Spleen (tissue), 11 donors: ENCODE results near the gene RAD23A. TPM values are rescaled to one million over a fixed set of nuclear protein-coding genes. Genes with fewer than 3 reads are reported as not detected.
"Not testable (repeated sequence)": the region's sequence is repeated elsewhere in the genome, so short reads cannot be mapped to it uniquely, and the experiment has no call there.

Experiments
- DNase-seq: peaks from one replicate; pipeline ENCODE4 v3.0.0-alpha.2; 2020
- H3K27ac ChIP-seq, 8 donors: fragments of 200-600 bp; sonication (generic) in 7 of 8; 1 replicate in 4 of 8; 2 replicates in 4 of 8; pipeline versions ENCODE4 v1.5.0 to v1.8.0; 2016 to 2021; ENCODE audit warnings: inconsistent platforms in 4 of 8, mild to moderate bottlenecking in 4 of 8, moderate library complexity in 1 of 8
- H3K27me3 ChIP-seq, 7 donors: fragments of 200-600 bp; sonication (generic) in 6 of 7; replicated peaks in 1 of 7; 1 replicate in 4 of 7; 2 replicates in 3 of 7; pipeline versions ENCODE4 v1.5.0 to v1.8.0; 2016 to 2021; ENCODE audit warnings: inconsistent platforms in 3 of 7, mild to moderate bottlenecking in 1 of 7
- H3K36me3 ChIP-seq, 6 donors: fragments of 200-600 bp; sonication (generic) in 5 of 6; 1 replicate in 4 of 6; 2 replicates in 2 of 6; pipeline versions ENCODE4 v1.5.0 to v1.8.0; 2016 to 2021; ENCODE audit warnings: inconsistent platforms in 2 of 6
- H3K4me1 ChIP-seq, 6 donors: fragments of 200-600 bp; sonication (generic) in 5 of 6; 1 replicate in 3 of 6; 2 replicates in 3 of 6; pipeline versions ENCODE4 v1.5.0 to v1.8.0; 2016 to 2021; ENCODE audit warnings: inconsistent platforms in 3 of 6
- H3K4me3 ChIP-seq, 8 donors: fragments of 200-600 bp; sonication (generic) in 7 of 8; 1 replicate in 4 of 8; 2 replicates in 4 of 8; pipeline versions ENCODE4 v1.5.0 to v1.8.0; 2016 to 2021; ENCODE audit warnings: inconsistent platforms in 4 of 8, mild to moderate bottlenecking in 4 of 8, moderate library complexity in 2 of 8
- H3K9me3 ChIP-seq, 8 donors: fragments of 200-600 bp; sonication (generic) in 7 of 8; 1 replicate in 4 of 8; 2 replicates in 4 of 8; pipeline versions ENCODE4 v1.5.0 to v1.8.0; 2016 to 2021; ENCODE audit warnings: inconsistent platforms in 4 of 8
- POLR2A ChIP-seq, 3 donors: fragments of 450-650 bp; IDR thresholded peaks; one replicate each; pipeline ENCODE4 v1.5.1; 2017; ENCODE audit warnings: antibody characterized with exemption in 3 of 3, mild to moderate bottlenecking in 1 of 3
- POLR2AphosphoS5 ChIP-seq, 3 donors: sonication (generic); formaldehyde crosslinking; IDR thresholded peaks; one replicate each; pipeline ENCODE4 v1.5.1; 2017; ENCODE audit warnings: antibody characterized with exemption in 3 of 3
- WGBS, 5 donors: extraction: QIAGEN DNeasy Blood & Tissue Kit in 3 of 5; methylation state at CpG; one replicate each; pipeline versions ENCODE4 v1.1.5 to v1.1.7; 2013 to 2018; 5-methylcytosine and 5-hydroxymethylcytosine counted together
- intact Hi-C: fragments of 100-400 bp; cut with DNase I; formaldehyde crosslinking; loops from one replicate; pipeline ENCODE4 v1.15.0; 2023; ENCODE audit warnings: low total_unique reads
- polyA plus RNA-seq, 3 donors: library from polyadenylated mRNA; stranded (reverse); fragments of 200-250 nt; gene quantifications; one replicate each; pipeline ENCODE4 v1.2.1, GENCODE V29; 2013
- total RNA-seq, 7 donors: library from RNA; depleted of rRNA in 3 of 7; stranded (reverse); fragments of >200 nt in 3 of 7; fragmentation: NEBNext Ultra II Directional in 4 of 7; extraction: Animal tissue kit (Norgen Biotek cat#: 25700) in 4 of 7; gene quantifications; one replicate each; pipeline versions ENCODE4 v1.1.0 to v1.2.1, GENCODE V29; 2016 to 2021
- TF ChIP-seq, protein P1 (sequence below), 11 experiments: fragments of 200-600 bp in 7 of 11; fragments of 450-650 bp in 4 of 11; sonication (generic) in 4 of 11; IDR thresholded peaks in 8 of 11; conservative IDR thresholded peaks in 3 of 11; 1 replicate in 7 of 11; 2 replicates in 4 of 11; pipeline versions ENCODE4 v1.4.0 to v1.8.0; 2016 to 2021; ENCODE audit warnings: antibody characterized with exemption in 11 of 11, inconsistent platforms in 4 of 11, mild to moderate bottlenecking in 1 of 11
- donor health status: healthy with polysubstance abuse.
- donor health status: DM: no; HTN: no; CAD: no; lungs with moderate emphysema.
- donor health status: DM: no; HTN: no; CAD: no.
- donor health status: Bipolar disorder and iron deficiency.
- donor health status: healthy.
- donor health status: DM: no; HTN: no; CAD: no.
- donor health status: DM: yes; HTN: yes; CAD: no.

RAD23A gene
- total and polyA plus RNA-seq, 10 donors = 80.4 to 134 (median 92.3) TPM

DNA sequence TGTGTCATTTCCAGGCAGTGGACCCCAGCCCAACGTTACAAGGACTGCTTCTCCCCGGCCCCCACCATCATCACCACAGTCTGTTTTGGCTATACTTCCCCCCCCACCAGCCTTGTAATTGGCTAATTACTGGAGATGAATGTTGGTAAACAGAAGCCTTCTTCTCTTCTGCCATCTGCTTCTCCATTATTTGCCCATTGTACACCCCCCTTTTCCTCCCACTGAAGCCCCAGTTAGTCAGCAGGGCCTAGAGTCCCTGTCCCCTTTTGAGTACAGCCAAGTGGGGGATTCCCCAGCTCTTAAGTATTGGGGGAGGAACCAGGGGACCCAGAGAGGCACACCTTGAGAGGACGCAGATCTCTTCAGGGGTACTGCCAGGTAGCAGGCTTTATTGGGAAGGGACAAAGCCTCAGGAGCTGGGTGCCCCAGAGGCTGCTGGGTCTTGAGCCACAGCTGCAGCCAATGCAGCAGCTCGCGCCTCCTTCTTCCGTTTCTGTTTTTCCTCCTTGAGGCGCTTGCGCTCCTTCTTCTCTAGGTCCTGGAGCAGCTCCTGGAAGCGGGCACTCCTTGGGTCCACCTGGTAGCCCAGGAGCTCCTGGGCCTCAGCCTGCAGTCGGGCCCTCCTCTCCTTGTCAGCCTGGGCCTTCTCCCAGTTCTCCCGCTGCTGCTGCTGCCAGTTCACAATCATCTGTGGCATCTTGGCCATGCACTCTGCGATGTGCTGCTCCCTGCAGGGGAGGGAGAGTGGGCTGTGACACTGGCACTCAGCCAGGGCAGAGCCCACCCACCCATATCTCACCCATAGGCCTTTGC is 8.3 kb downstream of the RAD23A start:
- Histone ChIP-seq H3K4me1 (peaks cover 36 to 80% (median 57%) of the 10 kb centered on the region in 6 donors), H3K27me3 (no peaks in the 10 kb centered on the region), H3K36me3 (peaks cover 5 to 67% (median 53%) of the 10 kb centered on the region in 6 donors), H3K27ac (peak overlapping the region in 7 of 8 donors; percentile 44 to 93 (median 73)), H3K4me3 (no peak overlapping the region), H3K9me3 (no peaks in the 10 kb centered on the region)
- intact Hi-C loops = no loop called here
- DNase-seq = no peak
- TF ChIP-seq POLR2AphosphoS5 (IDR thresholded peaks at IDR 0.05) (peak in 2 of 3 donors; percentile 28 to 65), POLR2A (IDR thresholded peaks at IDR 0.05) (no peak)
- TF ChIP-seq, protein P1, sequence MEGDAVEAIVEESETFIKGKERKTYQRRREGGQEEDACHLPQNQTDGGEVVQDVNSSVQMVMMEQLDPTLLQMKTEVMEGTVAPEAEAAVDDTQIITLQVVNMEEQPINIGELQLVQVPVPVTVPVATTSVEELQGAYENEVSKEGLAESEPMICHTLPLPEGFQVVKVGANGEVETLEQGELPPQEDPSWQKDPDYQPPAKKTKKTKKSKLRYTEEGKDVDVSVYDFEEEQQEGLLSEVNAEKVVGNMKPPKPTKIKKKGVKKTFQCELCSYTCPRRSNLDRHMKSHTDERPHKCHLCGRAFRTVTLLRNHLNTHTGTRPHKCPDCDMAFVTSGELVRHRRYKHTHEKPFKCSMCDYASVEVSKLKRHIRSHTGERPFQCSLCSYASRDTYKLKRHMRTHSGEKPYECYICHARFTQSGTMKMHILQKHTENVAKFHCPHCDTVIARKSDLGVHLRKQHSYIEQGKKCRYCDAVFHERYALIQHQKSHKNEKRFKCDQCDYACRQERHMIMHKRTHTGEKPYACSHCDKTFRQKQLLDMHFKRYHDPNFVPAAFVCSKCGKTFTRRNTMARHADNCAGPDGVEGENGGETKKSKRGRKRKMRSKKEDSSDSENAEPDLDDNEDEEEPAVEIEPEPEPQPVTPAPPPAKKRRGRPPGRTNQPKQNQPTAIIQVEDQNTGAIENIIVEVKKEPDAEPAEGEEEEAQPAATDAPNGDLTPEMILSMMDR (IDR thresholded peaks at IDR 0.05 in 8 of 11, conservative IDR thresholded peaks at IDR 0.05 in 3 of 11) = no peak
- 54 to 75% (median 62%) methylated on average over 11 to 12 of the region's 12 CpGs for WGBS, 5 donors

DNA sequence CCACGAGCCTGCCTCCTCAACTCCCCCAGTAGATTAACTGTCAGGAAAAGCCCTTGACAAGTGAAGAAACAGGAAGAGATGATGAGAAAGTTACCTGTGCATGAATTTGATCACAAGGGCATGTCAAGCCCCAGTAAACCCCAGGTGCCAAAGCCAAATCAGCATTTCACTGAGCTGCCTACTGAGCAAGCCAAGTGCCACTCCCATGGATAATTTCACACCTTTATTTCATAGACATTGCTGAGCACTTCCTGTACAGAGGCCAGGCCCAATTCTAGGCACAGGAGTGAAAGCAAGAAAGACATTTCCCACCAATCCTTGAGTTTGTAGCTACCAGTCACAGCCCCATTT is 8.9 kb downstream of the RAD23A start:
- TF ChIP-seq, protein P1 (IDR thresholded peaks at IDR 0.05 in 8 of 11, conservative IDR thresholded peaks at IDR 0.05 in 3 of 11) = no peak
- TF ChIP-seq POLR2A (IDR thresholded peaks at IDR 0.05) (no peak), POLR2AphosphoS5 (IDR thresholded peaks at IDR 0.05) (no peak)
- 16 to 42% (median 29%) methylated on average over 1 of the region's 1 CpG for WGBS, 5 donors
- no peak for DNase-seq
- intact Hi-C loops = no loop called here
- H3K9me3 ChIP-seq = no peaks in the 10 kb centered on the region
- peaks cover 0 to 61% (median 48%) of the 10 kb centered on the region in 6 donors for H3K36me3 ChIP-seq
- peak overlapping the region in 6 of 8 donors; percentile 43 to 93 (median 68) for H3K27ac ChIP-seq
- H3K4me1 ChIP-seq = peaks cover 36 to 74% (median 54%) of the 10 kb centered on the region in 6 donors
- H3K27me3 ChIP-seq = no peaks in the 10 kb centered on the region
- H3K4me3 ChIP-seq = no peak overlapping the region

DNA sequence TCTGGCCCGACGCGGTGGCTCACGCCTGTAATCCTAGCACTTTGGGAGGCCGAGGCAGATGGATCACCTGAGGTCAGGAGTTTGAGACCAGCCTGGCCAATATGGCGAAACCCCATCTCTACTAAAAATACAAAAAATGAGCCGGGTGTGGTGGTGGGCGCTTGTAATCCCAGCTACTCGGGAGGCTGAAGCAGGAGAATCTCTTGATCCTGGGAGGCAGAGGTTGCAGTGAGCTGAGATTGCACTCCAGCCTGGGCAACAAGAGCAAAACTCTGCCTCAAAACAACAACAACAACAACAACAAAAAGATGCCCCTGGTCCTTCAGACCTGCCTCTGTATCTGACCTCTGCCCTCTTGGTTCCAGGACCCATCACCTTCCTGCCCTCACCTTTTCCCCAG is 9.9 kb downstream of the RAD23A start:
- WGBS, 5 donors = 83 to 86% (median 85%) methylated on average over 9 of the region's 9 CpGs
- peaks cover 36 to 66% (median 51%) of the 10 kb centered on the region in 6 donors for H3K4me1 ChIP-seq
- intact Hi-C loops, H3K9me3 ChIP-seq, H3K27me3 ChIP-seq, DNase-seq: not testable (repeated sequence)
- H3K27ac ChIP-seq = peak overlapping the region in 5 of 8 donors; percentile 89 to 93 (median 92)
- peak overlapping the region in 6 of 8 donors; percentile 87 to 99 (median 96) for H3K4me3 ChIP-seq
- H3K36me3 ChIP-seq = peaks cover 0 to 51% (median 38%) of the 10 kb centered on the region in 6 donors

DNA sequence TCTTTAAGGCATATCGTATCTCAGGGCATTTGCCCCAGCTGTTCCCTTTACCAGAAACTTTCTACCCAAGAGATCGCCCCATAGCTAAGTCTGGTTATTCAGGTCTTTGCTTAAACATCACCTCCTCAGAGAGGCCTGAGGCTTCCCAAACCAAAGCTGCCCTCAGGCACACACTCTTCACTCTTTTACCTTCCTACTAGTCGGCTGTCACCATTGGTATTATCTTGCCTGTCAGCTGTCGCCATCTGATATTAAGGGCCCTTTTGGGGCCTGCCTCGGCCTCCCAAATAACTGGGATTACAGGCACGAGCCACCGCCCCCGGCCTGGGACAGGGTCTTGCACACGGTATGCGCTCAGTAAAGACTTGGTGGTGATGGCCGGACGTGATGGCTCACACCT is 10.3 kb downstream of the RAD23A start:
- H3K4me3 ChIP-seq = peak overlapping the region; percentile 79 to 99 (median 93)
- peak overlapping the region in 6 of 8 donors; percentile 89 to 94 (median 92) for H3K27ac ChIP-seq
- TF ChIP-seq POLR2A (IDR thresholded peaks at IDR 0.05) (no peak), POLR2AphosphoS5 (IDR thresholded peaks at IDR 0.05) (no peak)
- TF ChIP-seq, protein P1 (IDR thresholded peaks at IDR 0.05 in 8 of 11, conservative IDR thresholded peaks at IDR 0.05 in 3 of 11) = no peak
- H3K36me3 ChIP-seq = peaks cover 0 to 47% (median 34%) of the 10 kb centered on the region in 6 donors
- 53 to 73% (median 66%) methylated on average over 12 of the region's 12 CpGs for WGBS, 5 donors
- H3K4me1 ChIP-seq = peaks cover 36 to 66% (median 51%) of the 10 kb centered on the region in 6 donors
- no peaks in the 10 kb centered on the region for H3K9me3 ChIP-seq
- no peak for DNase-seq
- intact Hi-C loops = no loop called here
- H3K27me3 ChIP-seq = no peaks in the 10 kb centered on the region
